ENCODE data around the gene BCL10.

BCL10 gene

GRCh38 chr1:85224734-85225623, 51.5 kb downstream of the BCL10 start:
- no peaks in the 10 kb centered on the region for H3K27me3 ChIP-seq (ENCODE audit: insufficient read depth, low read length, poor library complexity)
- no peak overlapping the region for H3K9ac ChIP-seq (ENCODE audit: low read depth, low read length)
- no peaks in the 10 kb centered on the region for H3K79me2 ChIP-seq (ENCODE audit: insufficient read depth, low read length)
- no peak for DNase-seq
- no peak overlapping the region for H2AFZ ChIP-seq (ENCODE audit: low read depth, low read length)
- no peak overlapping the region for H3K27ac ChIP-seq (ENCODE audit: low read length)
- H4K20me1 ChIP-seq (ENCODE audit: insufficient read depth, low read length): no peaks in the 10 kb centered on the region
- no peak for TF ChIP-seq EZH2 (IDR thresholded peaks at IDR 0.05; ENCODE audit: borderline replicate concordance, low read depth, low read length, severe bottlenecking)
- no peak for TF ChIP-seq CTCF (IDR thresholded peaks at IDR 0.05; ENCODE audit: borderline replicate concordance, extremely low read depth, low read length, poor library complexity, severe bottlenecking)
- no peak overlapping the region for H3K4me3 ChIP-seq (ENCODE audit: low read depth in 1 of 2, low read length in 2 of 2)
- no peaks in the 10 kb centered on the region for H3K36me3 ChIP-seq (ENCODE audit: insufficient read depth, low read length)
- no peak overlapping the region for H3K4me2 ChIP-seq (ENCODE audit: insufficient read depth, low read length)
- H3K9me3 ChIP-seq (ENCODE audit: insufficient read depth, low read length, severe bottlenecking): no peaks in the 10 kb centered on the region
- no peak for ATAC-seq (ENCODE audit: insufficient read depth, low read depth)
- no peaks in the 10 kb centered on the region for H3K4me1 ChIP-seq (ENCODE audit: insufficient read depth, low read length)

GRCh38 chr1:85224295-85224694, 52.1 kb downstream of the BCL10 start:
- no peak for ATAC-seq (ENCODE audit: insufficient read depth, low read depth)
- H3K4me3 ChIP-seq (ENCODE audit: low read depth in 1 of 2, low read length in 2 of 2): no peak overlapping the region
- no peak overlapping the region for H3K9ac ChIP-seq (ENCODE audit: low read depth, low read length)
- TF ChIP-seq CTCF (IDR thresholded peaks at IDR 0.05; ENCODE audit: borderline replicate concordance, extremely low read depth, low read length, poor library complexity, severe bottlenecking): no peak
- no peak for TF ChIP-seq EZH2 (IDR thresholded peaks at IDR 0.05; ENCODE audit: borderline replicate concordance, low read depth, low read length, severe bottlenecking)
- no peaks in the 10 kb centered on the region for H4K20me1 ChIP-seq (ENCODE audit: insufficient read depth, low read length)
- H3K36me3 ChIP-seq (ENCODE audit: insufficient read depth, low read length): no peaks in the 10 kb centered on the region
- no peaks in the 10 kb centered on the region for H3K79me2 ChIP-seq (ENCODE audit: insufficient read depth, low read length)
- no peaks in the 10 kb centered on the region for H3K27me3 ChIP-seq (ENCODE audit: insufficient read depth, low read length, poor library complexity)
- DNase-seq: no peak
- no peak overlapping the region for H2AFZ ChIP-seq (ENCODE audit: low read depth, low read length)
- H3K9me3 ChIP-seq (ENCODE audit: insufficient read depth, low read length, severe bottlenecking): no peaks in the 10 kb centered on the region
- no peak overlapping the region for H3K4me2 ChIP-seq (ENCODE audit: insufficient read depth, low read length)
- no peaks in the 10 kb centered on the region for H3K4me1 ChIP-seq (ENCODE audit: insufficient read depth, low read length)
- no peak overlapping the region for H3K27ac ChIP-seq (ENCODE audit: low read length)

GRCh38 chr1:85223334-85223733, 53.1 kb downstream of the BCL10 start:
- Histone ChIP-seq H2AFZ (ENCODE audit: low read depth, low read length) (no peak overlapping the region), H3K9me3 (ENCODE audit: insufficient read depth, low read length, severe bottlenecking) (no peaks in the 10 kb centered on the region), H3K79me2 (ENCODE audit: insufficient read depth, low read length) (no peaks in the 10 kb centered on the region), H4K20me1 (ENCODE audit: insufficient read depth, low read length) (no peaks in the 10 kb centered on the region), H3K27me3 (ENCODE audit: insufficient read depth, low read length, poor library complexity) (no peaks in the 10 kb centered on the region), H3K27ac (ENCODE audit: low read length) (no peak overlapping the region), H3K4me3 (ENCODE audit: low read depth in 1 of 2, low read length in 2 of 2) (no peak overlapping the region), H3K36me3 (ENCODE audit: insufficient read depth, low read length) (no peaks in the 10 kb centered on the region), H3K9ac (ENCODE audit: low read depth, low read length) (no peak overlapping the region), H3K4me1 (ENCODE audit: insufficient read depth, low read length) (no peaks in the 10 kb centered on the region), H3K4me2 (ENCODE audit: insufficient read depth, low read length) (no peak overlapping the region)
- no peak for TF ChIP-seq EZH2 (IDR thresholded peaks at IDR 0.05; ENCODE audit: borderline replicate concordance, low read depth, low read length, severe bottlenecking)
- TF ChIP-seq CTCF (IDR thresholded peaks at IDR 0.05; ENCODE audit: borderline replicate concordance, extremely low read depth, low read length, poor library complexity, severe bottlenecking): no peak
- no peak for DNase-seq
- no peak for ATAC-seq (ENCODE audit: insufficient read depth, low read depth)
